HEK293 (cell line): ENCODE measurements around the gene CPLANE1.

ENCODE experiments used
- CTCF ChIA-PET: fragments of 350-600 bp; formaldehyde crosslinking; extraction: SDS; loops from one replicate; lab custom pipeline; 2021; ENCODE audit warnings: antibody characterized with exemption; lab: Yijun Ruan, JAX
- POLR2A ChIA-PET: fragments of 300-600 bp; formaldehyde crosslinking; extraction: SDS; loops from one replicate; lab custom pipeline; 2020; ENCODE audit warnings: antibody characterized with exemption, inconsistent platforms; lab: Yijun Ruan, JAX
- H3K27ac ChIP-seq: fragments of 200-500 bp; sonication (Bioruptor generic); 2 replicates; pipeline ENCODE4 v1.5.1; 2014; ENCODE audit warnings: low read depth, low read length, control low read depth, inconsistent platforms; ENCODE audit errors: extremely low read depth
- H3K36me3 ChIP-seq, 2 experiments: fragments of 200-500 bp in 1 of 2; sonication (Bioruptor generic) in 1 of 2; 1 replicate in 1 of 2; 2 replicates in 1 of 2; pipeline ENCODE4 v1.5.1; 2014 to 2017; ENCODE audit warnings: inconsistent platforms in 2 of 2, low read length in 2 of 2; ENCODE audit not compliant: control insufficient read depth in 2 of 2, insufficient read depth in 1 of 2
- H3K4me1 ChIP-seq: fragments of 200-500 bp; sonication (Bioruptor generic); 2 replicates; pipeline ENCODE4 v1.5.1; 2014; ENCODE audit warnings: mild to moderate bottlenecking, low read length, inconsistent platforms; ENCODE audit not compliant: control insufficient read depth, insufficient read depth
- H3K4me3 ChIP-seq: 2 replicates; pipeline ENCODE4 v1.5.1; 2011; ENCODE audit warnings: low read depth, mild to moderate bottlenecking, control low read depth, low read length, moderate library complexity
- H3K9me3 ChIP-seq: fragments of 200-500 bp; sonication (Bioruptor generic); 2 replicates; pipeline ENCODE4 v1.5.1; 2014; ENCODE audit warnings: low read depth, low read length, inconsistent platforms; ENCODE audit not compliant: control insufficient read depth, insufficient read depth
- BCL11A ChIP-seq: fragments of 450-650 bp; formaldehyde crosslinking; IDR thresholded peaks from 2 replicates; pipeline ENCODE4 v1.5.1; 2016; ENCODE audit warnings: low read depth, missing biosample characterization, missing genetic modification characterization
- GFI1B ChIP-seq: fragments of 450-650 bp; formaldehyde crosslinking; IDR thresholded peaks from 2 replicates; pipeline ENCODE4 v1.5.1; 2016; ENCODE audit warnings: missing biosample characterization, missing genetic modification characterization
- HOXD13 ChIP-seq: sonication (generic); formaldehyde crosslinking; IDR thresholded peaks from 2 replicates; pipeline ENCODE4 v1.8.0; 2022; ENCODE audit warnings: missing genetic modification reagents, borderline replicate concordance
- KLF1 ChIP-seq: fragments of 450-650 bp; formaldehyde crosslinking; IDR thresholded peaks from 2 replicates; pipeline ENCODE4 v1.5.1; 2016; ENCODE audit warnings: missing biosample characterization, missing genetic modification characterization
- PBX3 ChIP-seq: sonication (generic); formaldehyde crosslinking; IDR thresholded peaks from 2 replicates; pipeline ENCODE4 v1.8.1; 2022; ENCODE audit warnings: mild to moderate bottlenecking, moderate library complexity, missing genetic modification reagents
- TCF7L2 ChIP-seq: IDR thresholded peaks from 2 replicates; pipeline ENCODE4 v1.6.1; 2011; ENCODE audit warnings: low read depth, mild to moderate bottlenecking, inconsistent platforms, low read length, moderate library complexity, borderline replicate concordance
- ZBTB48 ChIP-seq: fragments of 450-650 bp; formaldehyde crosslinking; IDR thresholded peaks from 2 replicates; pipeline ENCODE4 v1.5.1; 2016; ENCODE audit warnings: missing biosample characterization, missing genetic modification characterization
- ZNF133 ChIP-seq: fragments of 450-650 bp; formaldehyde crosslinking; IDR thresholded peaks from 2 replicates; pipeline ENCODE4 v1.5.1; 2016; ENCODE audit warnings: missing biosample characterization, missing genetic modification characterization
- ZNF138 ChIP-seq: fragments of 450-650 bp; formaldehyde crosslinking; IDR thresholded peaks from 2 replicates; pipeline ENCODE4 v1.5.1; 2016; ENCODE audit warnings: missing biosample characterization, missing genetic modification characterization, borderline replicate concordance
- ZNF184 ChIP-seq: fragments of 450-650 bp; IDR thresholded peaks from 2 replicates; pipeline ENCODE4 v1.5.1; 2018; ENCODE audit warnings: missing biosample characterization, mild to moderate bottlenecking, missing genetic modification characterization
- ZNF404 ChIP-seq: fragments of 450-650 bp; formaldehyde crosslinking; IDR thresholded peaks from 2 replicates; pipeline ENCODE4 v1.5.1; 2017; ENCODE audit warnings: missing biosample characterization, missing genetic modification characterization
- ZNF518A ChIP-seq: fragments of 450-650 bp; formaldehyde crosslinking; conservative IDR thresholded peaks from 2 replicates; pipeline ENCODE4 v1.5.1; 2016; ENCODE audit warnings: low read depth, missing biosample characterization, missing genetic modification characterization
- ZNF544 ChIP-seq: fragments of 450-650 bp; formaldehyde crosslinking; IDR thresholded peaks from 2 replicates; pipeline ENCODE4 v1.5.0; 2017; ENCODE audit warnings: missing biosample characterization, missing genetic modification characterization
- ZNF548 ChIP-seq: fragments of 450-650 bp; formaldehyde crosslinking; IDR thresholded peaks from 2 replicates; pipeline ENCODE4 v1.5.1; 2016; ENCODE audit warnings: missing biosample characterization, missing genetic modification characterization
- ZNF701 ChIP-seq: fragments of 450-650 bp; formaldehyde crosslinking; IDR thresholded peaks from 2 replicates; pipeline ENCODE4 v1.5.1; 2016; ENCODE audit warnings: missing biosample characterization, missing genetic modification characterization
- ZSCAN16 ChIP-seq: fragments of 450-650 bp; formaldehyde crosslinking; IDR thresholded peaks from 2 replicates; pipeline ENCODE4 v1.5.1; 2016; ENCODE audit warnings: missing biosample characterization, missing genetic modification characterization
- TF ChIP-seq, protein P1 (sequence below): fragments of 450-650 bp; formaldehyde crosslinking; IDR thresholded peaks from 2 replicates; pipeline ENCODE4 v1.5.1; 2016; ENCODE audit warnings: missing biosample characterization, missing genetic modification characterization
- TF ChIP-seq, protein P2 (sequence below): fragments of 450-650 bp; formaldehyde crosslinking; IDR thresholded peaks from 2 replicates; pipeline ENCODE4 v1.5.1; 2016; ENCODE audit warnings: missing biosample characterization, missing genetic modification characterization

CPLANE1 gene

DNA sequence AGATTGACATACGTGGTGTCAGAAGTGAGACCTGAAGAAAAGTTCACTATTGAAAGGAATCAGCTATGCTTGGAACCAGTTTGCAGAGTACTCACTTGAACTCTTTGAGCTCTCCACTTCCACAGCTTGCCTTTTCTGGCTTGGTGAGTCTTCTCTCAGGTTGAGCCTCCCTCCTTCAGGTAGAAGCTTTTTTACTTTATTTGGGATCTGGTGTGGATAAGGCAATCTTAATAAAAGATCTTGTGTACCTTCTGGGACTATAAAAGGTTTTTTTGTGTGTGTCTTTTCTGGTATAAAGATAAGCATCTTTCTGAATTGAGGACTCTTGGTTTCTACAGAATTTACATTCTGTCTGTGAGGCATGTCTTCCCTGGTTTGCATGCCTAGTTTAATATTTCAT is 5.4 kb upstream of the CPLANE1 start (continued):
- TF ChIP-seq PBX3 (no peak), ZNF518A (tag by site-specific recombination) (no peak), BCL11A (tag by site-specific recombination) (no peak), ZSCAN16 (tag by site-specific recombination) (no peak)

DNA sequence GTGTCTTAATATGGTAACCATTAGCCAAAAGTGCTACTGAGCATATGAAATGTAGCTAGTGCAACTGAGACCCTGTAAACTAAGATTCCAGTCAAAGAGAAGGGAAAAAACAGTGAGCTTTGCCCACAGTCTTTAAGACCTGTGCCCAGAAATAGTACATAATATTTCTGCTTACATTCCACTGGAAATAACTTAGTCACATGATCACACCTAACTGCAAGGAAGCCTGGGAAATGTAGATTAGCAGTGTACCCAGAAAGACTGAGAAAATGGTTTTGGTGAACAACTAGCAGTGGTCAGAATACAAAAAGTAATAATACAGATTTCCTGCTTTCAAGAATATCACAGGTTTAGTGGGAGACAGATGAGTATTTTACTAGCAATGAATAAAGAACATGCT is 2.5 kb upstream of the CPLANE1 start:
- ChIA-PET CTCF (interaction anchor here (0.7 kb wide), 1 partner anchor 19 kb away, joined by 3 read pairs; no protein-coding TSS in a partner anchor), POLR2A (no interaction called here)
- H3K27ac ChIP-seq, result no peak overlapping the region
- no peaks in the 10 kb centered on the region for H3K9me3 ChIP-seq
- no peak overlapping the region for H3K4me3 ChIP-seq
- no peaks in the 10 kb centered on the region; a peak in 1 of 3 replicates for H3K36me3 ChIP-seq
- TF ChIP-seq, protein P1, sequence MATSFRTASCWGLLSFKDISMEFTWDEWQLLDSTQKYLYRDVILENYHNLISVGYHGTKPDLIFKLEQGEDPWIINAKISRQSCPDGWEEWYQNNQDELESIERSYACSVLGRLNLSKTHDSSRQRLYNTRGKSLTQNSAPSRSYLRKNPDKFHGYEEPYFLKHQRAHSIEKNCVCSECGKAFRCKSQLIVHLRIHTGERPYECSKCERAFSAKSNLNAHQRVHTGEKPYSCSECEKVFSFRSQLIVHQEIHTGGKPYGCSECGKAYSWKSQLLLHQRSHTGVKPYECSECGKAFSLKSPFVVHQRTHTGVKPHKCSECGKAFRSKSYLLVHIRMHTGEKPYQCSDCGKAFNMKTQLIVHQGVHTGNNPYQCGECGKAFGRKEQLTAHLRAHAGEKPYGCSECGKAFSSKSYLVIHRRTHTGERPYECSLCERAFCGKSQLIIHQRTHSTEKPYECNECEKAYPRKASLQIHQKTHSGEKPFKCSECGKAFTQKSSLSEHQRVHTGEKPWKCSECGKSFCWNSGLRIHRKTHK (tag by site-specific recombination), result no peak
- TF ChIP-seq ZNF184 (no peak), ZNF544 (tag by site-specific recombination) (no peak), ZNF138 (tag by site-specific recombination) (no peak), HOXD13 (CRISPR knock-in tag) (no peak), GFI1B (tag by site-specific recombination) (no peak), ZNF701 (no peak)
- TF ChIP-seq, protein P2, sequence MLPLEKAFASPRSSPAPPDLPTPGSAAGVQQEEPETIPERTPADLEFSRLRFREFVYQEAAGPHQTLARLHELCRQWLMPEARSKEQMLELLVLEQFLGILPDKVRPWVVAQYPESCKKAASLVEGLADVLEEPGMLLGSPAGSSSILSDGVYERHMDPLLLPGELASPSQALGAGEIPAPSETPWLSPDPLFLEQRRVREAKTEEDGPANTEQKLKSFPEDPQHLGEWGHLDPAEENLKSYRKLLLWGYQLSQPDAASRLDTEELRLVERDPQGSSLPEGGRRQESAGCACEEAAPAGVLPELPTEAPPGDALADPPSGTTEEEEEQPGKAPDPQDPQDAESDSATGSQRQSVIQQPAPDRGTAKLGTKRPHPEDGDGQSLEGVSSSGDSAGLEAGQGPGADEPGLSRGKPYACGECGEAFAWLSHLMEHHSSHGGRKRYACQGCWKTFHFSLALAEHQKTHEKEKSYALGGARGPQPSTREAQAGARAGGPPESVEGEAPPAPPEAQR (tag by site-specific recombination), result no peak
- peaks cover 10% of the 10 kb centered on the region; the same call in 1 of the 2 replicates for H3K4me1 ChIP-seq

DNA sequence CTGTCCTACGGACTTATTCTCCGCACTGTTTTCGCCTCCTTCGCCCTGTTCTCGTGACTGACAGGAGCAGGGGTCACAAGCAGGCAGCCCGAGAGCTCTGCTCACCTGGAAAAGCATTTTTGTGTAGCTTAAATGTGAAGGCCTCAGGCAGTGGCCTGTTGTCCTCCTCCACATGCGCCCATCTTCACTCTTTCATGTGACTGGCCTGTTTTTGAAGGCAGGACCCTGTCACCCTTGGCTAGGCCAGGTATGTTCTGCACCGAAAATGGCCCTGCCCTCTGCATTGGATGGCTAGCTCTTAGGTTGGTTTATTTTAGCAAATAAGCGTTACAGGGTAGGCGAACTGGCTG is 614 bp upstream of the CPLANE1 start:
- ChIA-PET CTCF (interaction anchor here (0.6 kb wide), 1 partner anchor 989 kb away, joined by 3 read pairs; no protein-coding TSS in a partner anchor), POLR2A (interaction anchor here (1.2 to 2.3 kb wide), 5 partner anchors 10 to 121 kb away, joined by 3 to 17 read pairs (median 7); partner anchors contain the start of gene NUP155)
- Histone ChIP-seq H3K36me3 (peaks cover 0 to 5% of the 10 kb centered on the region in 2 experiments; a peak in 1 of 3 replicates), H3K4me3 (peak overlapping the region; percentile 58), H3K27ac (peak overlapping the region; percentile 99), H3K4me1 (peaks cover 14% of the 10 kb centered on the region), H3K9me3 (no peaks in the 10 kb centered on the region)
- no peak for TF ChIP-seq KLF1 (tag by site-specific recombination)
- TF ChIP-seq ZNF548 (tag by site-specific recombination), result no peak
- no peak for TF ChIP-seq ZNF133
- 0 out of 2 replicates have a peak, but pooled peaks have one; percentile 6 for TF ChIP-seq ZBTB48
- no peak for TF ChIP-seq ZNF404 (tag by site-specific recombination)
- no peak for TF ChIP-seq TCF7L2
